ENCODE results near the gene NT5DC1. TPM values are rescaled to one million over a fixed set of nuclear protein-coding genes. Genes with fewer than 3 reads are reported as not detected.

NT5DC1 gene
- total and polyA plus RNA-seq, 10 of the 15 experiments (the other 5 are each of a cell fraction or from before 2014, with no cell fraction given): 40.8 to 140 (median 66.8) TPM

GRCh38 chr6:116286773-116287358, 186.2 kb downstream of the NT5DC1 start:
- no peak overlapping the region for H2AFZ ChIP-seq (ENCODE audit: control insufficient read depth, low read depth, low read length)
- WGBS (ENCODE audit: insufficient coverage, insufficient replicate concordance, low lambda C conversion rate, missing lambda C conversion rate): 95% methylated on average over 1 of the region's 1 CpG
- H3K9me3 ChIP-seq (replicated peaks; ENCODE audit: control insufficient read depth, insufficient read depth, low read length): no peaks in the 10 kb centered on the region; the same call in 2 of the 3 replicates
- ChIA-PET SMC1A (ENCODE audit: uncharacterized antibody, unreplicated experiment) (interaction anchor here (0.6 to 7.4 kb wide), 39 partner anchors 7 to 358 kb away, joined by 3 to 42 read pairs (median 6); partner anchors contain the start of gene TSPYL1), CTCF (interaction anchor here (0.6 to 4.1 kb wide), 59 partner anchors 7 to 1182 kb away, joined by 3 to 96 read pairs (median 6); partner anchors contain the start of genes TSPYL1 and TSPYL4), POLR2A (no interaction called here), RAD21 (ENCODE audit: unreplicated experiment) (interaction anchor here (0.5 to 4.4 kb wide), 29 partner anchors 8 to 379 kb away, joined by 3 to 54 read pairs (median 5); partner anchors contain the start of genes CALHM5, DSE and RWDD1)
- H3K9ac ChIP-seq (ENCODE audit: control insufficient read depth, insufficient read depth, low read length): no peak overlapping the region
- H3K4me1 ChIP-seq (ENCODE audit: control insufficient read depth, insufficient read depth, low read length): peaks cover under 1% of the 10 kb centered on the region; the same call in 1 of the 2 replicates
- no peaks in the 10 kb centered on the region for H3K79me2 ChIP-seq (ENCODE audit: control insufficient read depth, insufficient read depth, low read length)
- ATAC-seq: no peak
- intact Hi-C loops (cut with micrococcal nuclease; ENCODE audit: unreplicated experiment): loop anchor here (1.0 to 5.0 kb wide), 5 partner anchors 85 to 274 kb away; partner anchors contain the start of gene DSE
- H4K20me1 ChIP-seq (ENCODE audit: control insufficient read depth, insufficient read depth): no peaks in the 10 kb centered on the region
- in situ Hi-C loops (cut with MboI): no loop called here
- H3K4me3 ChIP-seq: no peak overlapping the region
- no peak for DNase-seq (ENCODE audit: low read depth, low spot score)
- H3K36me3 ChIP-seq (ENCODE audit: control insufficient read depth in 2 of 2, insufficient read depth in 2 of 2, low read length in 1 of 2): no peaks in the 10 kb centered on the region
- H3K4me2 ChIP-seq (ENCODE audit: control insufficient read depth, insufficient read depth): no peak overlapping the region
- no peak for FAIRE-seq
- H3K27me3 ChIP-seq (replicated peaks in 1 of 2; ENCODE audit: control insufficient read depth in 2 of 2, insufficient read depth in 2 of 2, low read length in 1 of 2): no peaks in the 10 kb centered on the region
- H3K27ac ChIP-seq (ENCODE audit: control insufficient read depth, insufficient read depth): no peak overlapping the region
- no TSS peak for BruUV-seq (replicated peaks)
- TF ChIP-seq PKNOX1 (IDR thresholded peaks at IDR 0.05): no peak
- TF ChIP-seq FOXM1 (IDR thresholded peaks at IDR 0.05; ENCODE audit: low read depth, low read length): no peak
- no peak for TF ChIP-seq MYC (IDR thresholded peaks at IDR 0.05; ENCODE audit: insufficient read depth, insufficient read length, insufficient replicate concordance, low read length, severe bottlenecking)
- no peak for TF ChIP-seq RELB (IDR thresholded peaks at IDR 0.05; ENCODE audit: low read depth)
- TF ChIP-seq, protein P1, sequence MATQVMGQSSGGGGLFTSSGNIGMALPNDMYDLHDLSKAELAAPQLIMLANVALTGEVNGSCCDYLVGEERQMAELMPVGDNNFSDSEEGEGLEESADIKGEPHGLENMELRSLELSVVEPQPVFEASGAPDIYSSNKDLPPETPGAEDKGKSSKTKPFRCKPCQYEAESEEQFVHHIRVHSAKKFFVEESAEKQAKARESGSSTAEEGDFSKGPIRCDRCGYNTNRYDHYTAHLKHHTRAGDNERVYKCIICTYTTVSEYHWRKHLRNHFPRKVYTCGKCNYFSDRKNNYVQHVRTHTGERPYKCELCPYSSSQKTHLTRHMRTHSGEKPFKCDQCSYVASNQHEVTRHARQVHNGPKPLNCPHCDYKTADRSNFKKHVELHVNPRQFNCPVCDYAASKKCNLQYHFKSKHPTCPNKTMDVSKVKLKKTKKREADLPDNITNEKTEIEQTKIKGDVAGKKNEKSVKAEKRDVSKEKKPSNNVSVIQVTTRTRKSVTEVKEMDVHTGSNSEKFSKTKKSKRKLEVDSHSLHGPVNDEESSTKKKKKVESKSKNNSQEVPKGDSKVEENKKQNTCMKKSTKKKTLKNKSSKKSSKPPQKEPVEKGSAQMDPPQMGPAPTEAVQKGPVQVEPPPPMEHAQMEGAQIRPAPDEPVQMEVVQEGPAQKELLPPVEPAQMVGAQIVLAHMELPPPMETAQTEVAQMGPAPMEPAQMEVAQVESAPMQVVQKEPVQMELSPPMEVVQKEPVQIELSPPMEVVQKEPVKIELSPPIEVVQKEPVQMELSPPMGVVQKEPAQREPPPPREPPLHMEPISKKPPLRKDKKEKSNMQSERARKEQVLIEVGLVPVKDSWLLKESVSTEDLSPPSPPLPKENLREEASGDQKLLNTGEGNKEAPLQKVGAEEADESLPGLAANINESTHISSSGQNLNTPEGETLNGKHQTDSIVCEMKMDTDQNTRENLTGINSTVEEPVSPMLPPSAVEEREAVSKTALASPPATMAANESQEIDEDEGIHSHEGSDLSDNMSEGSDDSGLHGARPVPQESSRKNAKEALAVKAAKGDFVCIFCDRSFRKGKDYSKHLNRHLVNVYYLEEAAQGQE (IDR thresholded peaks at IDR 0.05; ENCODE audit: low read depth, low read length): no peak
- no peak for TF ChIP-seq IRF4 (IDR thresholded peaks at IDR 0.05; ENCODE audit: low read depth, low read length)
- no peak for TF ChIP-seq SIN3A (IDR thresholded peaks at IDR 0.05; ENCODE audit: low read depth, low read length)
- no peak for TF ChIP-seq NRF1 (conservative IDR thresholded peaks at IDR 0.05; ENCODE audit: low read depth, low read length)
- no peak for TF ChIP-seq ESRRA (IDR thresholded peaks at IDR 0.05; ENCODE audit: low read length)
- no peak for TF ChIP-seq SUZ12 (IDR thresholded peaks at IDR 0.05; ENCODE audit: unreplicated experiment)
- TF ChIP-seq NR2F1 (conservative IDR thresholded peaks at IDR 0.05): no peak
- TF ChIP-seq STAT3 (IDR thresholded peaks at IDR 0.05; ENCODE audit: low read depth, low read length): no peak
- no peak for TF ChIP-seq CEBPB (IDR thresholded peaks at IDR 0.05; ENCODE audit: borderline replicate concordance in 1 of 2, low read depth in 2 of 2, low read length in 2 of 2)
- no peak for TF ChIP-seq TARDBP (IDR thresholded peaks at IDR 0.05; ENCODE audit: borderline replicate concordance)
- no peak for TF ChIP-seq NKRF (conservative IDR thresholded peaks at IDR 0.05)
- no peak for TF ChIP-seq BACH1 (IDR thresholded peaks at IDR 0.05; ENCODE audit: borderline replicate concordance)

Measured in GM12878 (cell line).